B cell (primary cell): ENCODE data around the gene B9D2. TPM values are rescaled to one million over a fixed set of nuclear protein-coding genes. Genes with fewer than 3 reads are reported as not detected.

ENCODE experiments used
- ATAC-seq: fragments of 200-7000 bp; cut with Tn5 transposase; one replicate; pipeline ENCODE4 v1.10.0; 2021; ENCODE audit warnings: low read depth, mild to moderate bottlenecking, moderate number of reproducible peaks, moderate library complexity
- CTCF ChIA-PET: fragments of 350-600 bp; sonication (Branson Sonifier 250); formaldehyde crosslinking; loops from one replicate; lab custom pipeline; 2021; ENCODE audit warnings: antibody characterized with exemption, inconsistent platforms; lab: Charles Lee
- POLR2A ChIA-PET: fragments of 350-600 bp; sonication (Branson Sonifier 250); formaldehyde crosslinking; loops from one replicate; lab custom pipeline; 2021; ENCODE audit warnings: antibody characterized with exemption; lab: Charles Lee
- DNase-seq: peaks from one replicate; pipeline ENCODE4 v3.0.0; 2013
- H2AFZ ChIP-seq: 2 replicates; pipeline ENCODE4 v1.6.1; 2012; ENCODE audit warnings: mild to moderate bottlenecking, low read depth, low read length; ENCODE audit not compliant: insufficient read depth, poor library complexity, severe bottlenecking
- H3K27ac ChIP-seq, 2 donors: 1 replicate in 1 of 2; 2 replicates in 1 of 2; pipeline ENCODE4 v1.5.1; 2012 to 2013; ENCODE audit warnings: low read length in 2 of 2, mild to moderate bottlenecking in 2 of 2, moderate library complexity in 1 of 2
- H3K27me3 ChIP-seq, 4 experiments: fragments of 200-600 bp in 1 of 4; sonication (generic) in 1 of 4; replicated peaks in 1 of 4; 1 replicate in 2 of 4; 2 replicates in 2 of 4; pipeline versions ENCODE4 v1.6.1 to v1.7.0; 2013 to 2016; ENCODE audit warnings: low read length in 3 of 4, mild to moderate bottlenecking in 2 of 4, mixed read lengths in 1 of 4, moderate library complexity in 1 of 4; ENCODE audit not compliant: insufficient read depth in 4 of 4, control insufficient read depth in 3 of 4; ENCODE audit errors: control extremely low read depth in 1 of 4
- H3K36me3 ChIP-seq, 2 experiments: replicated peaks in 1 of 2; 1 replicate in 1 of 2; 2 replicates in 1 of 2; pipeline versions ENCODE4 v1.6.1 to v1.7.1; 2013; ENCODE audit warnings: low read length in 1 of 2; ENCODE audit not compliant: insufficient read depth in 2 of 2, control insufficient read depth in 1 of 2; ENCODE audit errors: control extremely low read depth in 1 of 2, extremely low read depth in 1 of 2
- H3K4me1 ChIP-seq, 2 donors: fragments of 200-600 bp in 1 of 2; sonication (generic) in 1 of 2; 1 replicate in 1 of 2; 2 replicates in 1 of 2; pipeline versions ENCODE4 v1.5.1 to v1.6.1; 2013 to 2017; ENCODE audit warnings: low read length in 2 of 2; ENCODE audit not compliant: control insufficient read depth in 2 of 2, insufficient read depth in 2 of 2
- H3K4me2 ChIP-seq: replicated peaks from 2 replicates; pipeline ENCODE3; 2012; ENCODE audit warnings: mild to moderate bottlenecking, low read depth, low read length; ENCODE audit not compliant: poor library complexity, severe bottlenecking
- H3K4me3 ChIP-seq, 5 experiments: fragments of 200-600 bp in 1 of 5; sonication (generic) in 1 of 5; 1 replicate in 3 of 5; 2 replicates in 2 of 5; pipeline versions ENCODE4 v1.5.1 to v1.7.0; 2011 to 2016; ENCODE audit warnings: low read length in 4 of 5, mild to moderate bottlenecking in 4 of 5, low read depth in 2 of 5, control low read depth in 1 of 5, moderate library complexity in 1 of 5; ENCODE audit not compliant: insufficient read depth in 1 of 5; ENCODE audit errors: control extremely low read depth in 1 of 5, extremely low read depth in 1 of 5
- H3K79me2 ChIP-seq: fragments of 200-600 bp; sonication (generic); one replicate; pipeline ENCODE4 v1.6.0; 2016; ENCODE audit warnings: low read length; ENCODE audit not compliant: control insufficient read depth, insufficient read depth
- H3K9ac ChIP-seq: fragments of 200-600 bp; sonication (generic); 2 replicates; pipeline ENCODE4 v1.6.1; 2017; ENCODE audit warnings: mild to moderate bottlenecking, low read length, moderate library complexity
- H3K9me3 ChIP-seq, 3 donors: one replicate each; pipeline versions ENCODE4 v1.6.1 to v1.7.1; 2013; ENCODE audit warnings: low read length in 2 of 3; ENCODE audit not compliant: control insufficient read depth in 2 of 3, insufficient read depth in 1 of 3; ENCODE audit errors: control extremely low read depth in 1 of 3
- H4K20me1 ChIP-seq: 2 replicates; pipeline ENCODE4 v1.6.0; 2012; ENCODE audit warnings: mild to moderate bottlenecking, low read length; ENCODE audit not compliant: insufficient read depth, control insufficient read depth, poor library complexity, severe bottlenecking
- H3K27ac Mint-ChIP-seq: one replicate; pipeline ENCODE4 v1.8.0; 2021; ENCODE audit warnings: mixed read lengths
- H3K27me3 Mint-ChIP-seq: one replicate; pipeline ENCODE4 v1.8.0; 2021; ENCODE audit warnings: mixed read lengths
- H3K4me1 Mint-ChIP-seq: one replicate; pipeline ENCODE4 v1.8.0; 2021; ENCODE audit warnings: mixed read lengths
- H3K4me3 Mint-ChIP-seq: one replicate; pipeline ENCODE4 v1.8.0; 2021; ENCODE audit warnings: mixed read lengths
- H3K9me3 Mint-ChIP-seq: one replicate; pipeline ENCODE4 v1.8.0; 2022; ENCODE audit warnings: mixed read lengths; ENCODE audit not compliant: insufficient read depth
- CTCF ChIP-seq: fragments of 200-600 bp; IDR thresholded peaks from one replicate; pipeline ENCODE4 v1.8.0; 2022; ENCODE audit warnings: antibody characterized with exemption, mild to moderate bottlenecking
- EZH2 ChIP-seq: IDR thresholded peaks from 2 replicates; pipeline ENCODE4 v1.6.1; 2012; ENCODE audit warnings: borderline replicate concordance, low read depth, mild to moderate bottlenecking, moderate library complexity, low read length; ENCODE audit not compliant: insufficient read depth, poor library complexity, severe bottlenecking
- WGBS: methylation state at CpG from one replicate; pipeline ENCODE4 v1.1.5; 2013; ENCODE audit warnings: missing lambda C conversion rate; ENCODE audit not compliant: insufficient coverage; 5-methylcytosine and 5-hydroxymethylcytosine counted together
- intact Hi-C: fragments of 100-400 bp; cut with micrococcal nuclease; formaldehyde crosslinking; loops from one replicate; pipeline ENCODE4 v1.10.0; 2022
- polyA plus RNA-seq: library from polyadenylated mRNA; depleted of rRNA; stranded (reverse); fragments of >200 nt; gene quantifications from 2 replicates; pipeline ENCODE4 v1.2.3, GENCODE V29; 2012
- total RNA-seq, 2 donors: library from RNA; stranded (reverse); fragments of 120-200 nt in 1 of 2; gene quantifications; 1 replicate in 1 of 2; 2 replicates in 1 of 2; pipeline versions ENCODE4 v1.2.3 to v1.2.4, GENCODE V29; 2013 to 2022

B9D2 gene
- total and polyA plus RNA-seq, 2 donors (not counting 1 experiment from before 2014, with no cell fraction given): 9.9 to 17.5 TPM

GRCh38 chr19:41319500-41320184, 44.3 kb downstream of the B9D2 start:
- Histone ChIP-seq H3K27me3 (no peaks in the 10 kb centered on the region), H3K9me3 (no peaks in the 10 kb centered on the region), H3K9ac (no peak overlapping the region), H3K27ac (no peak overlapping the region), H3K79me2 (peaks cover 30% of the 10 kb centered on the region), H3K4me2 (no peak overlapping the region), H3K36me3 (peaks cover 0 to 80% of the 10 kb centered on the region in 2 experiments), H4K20me1 (peaks cover 31% of the 10 kb centered on the region), H3K4me3 (no peak overlapping the region), H3K4me1 (peaks cover 6 to 32% of the 10 kb centered on the region in 2 donors), H2AFZ (no peak overlapping the region)
- Mint-ChIP-seq H3K4me3 (no peak overlapping the region), H3K27ac (peak overlapping the region; percentile 41), H3K9me3 (no peaks in the 10 kb centered on the region), H3K4me1 (peaks cover 38% of the 10 kb centered on the region), H3K27me3 (no peaks in the 10 kb centered on the region)
- 96% methylated on average over 7 of the region's 20 CpGs for WGBS
- TF ChIP-seq EZH2 (no peak), CTCF (no peak)
- CTCF ChIA-PET: interaction anchor here (1.0 kb wide), 1 partner anchor 515 kb away, joined by 3 read pairs; no protein-coding TSS in a partner anchor
- POLR2A ChIA-PET: interaction anchor here (0.8 to 2.0 kb wide), 3 partner anchors 20 to 33 kb away, joined by 3 to 6 read pairs (median 3); no protein-coding TSS in a partner anchor
- no peak for DNase-seq
- ATAC-seq: no peak
- intact Hi-C loops: loop anchor here (10.0 kb wide), 1 partner anchor 245 kb away; no protein-coding TSS in a partner anchor
